GM12874 (cell line): ENCODE data around the gene HPCAL1.

Source experiments
- TF ChIP-seq, protein P1 (sequence below): IDR thresholded peaks from 2 replicates; pipeline ENCODE4 v1.5.1; 2011; ENCODE audit warnings: low read depth, mild to moderate bottlenecking, control low read depth, low read length, moderate library complexity; ENCODE audit not compliant: insufficient read depth

The HPCAL1 gene

DNA sequence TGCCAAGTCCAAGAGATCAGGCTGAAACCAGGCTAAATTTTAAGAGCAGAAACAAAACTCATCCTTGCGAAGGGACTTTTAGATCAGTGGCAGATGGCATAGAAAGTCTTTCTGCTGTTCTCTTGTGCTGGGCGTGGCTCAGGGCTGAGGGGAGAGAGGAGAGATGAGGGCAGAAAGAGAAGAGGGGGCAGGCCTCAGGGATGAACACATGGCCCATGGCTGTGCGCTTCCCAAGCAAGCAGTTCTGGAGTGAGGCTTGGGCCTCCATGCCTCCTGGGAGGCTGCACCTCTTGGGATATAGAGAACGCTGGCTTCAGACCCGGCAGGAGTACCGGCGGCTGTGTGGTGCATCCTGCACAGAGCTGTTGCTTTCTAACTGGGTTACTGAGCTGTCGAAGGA is 41.0 kb downstream of the HPCAL1 start:
- TF ChIP-seq, protein P1, sequence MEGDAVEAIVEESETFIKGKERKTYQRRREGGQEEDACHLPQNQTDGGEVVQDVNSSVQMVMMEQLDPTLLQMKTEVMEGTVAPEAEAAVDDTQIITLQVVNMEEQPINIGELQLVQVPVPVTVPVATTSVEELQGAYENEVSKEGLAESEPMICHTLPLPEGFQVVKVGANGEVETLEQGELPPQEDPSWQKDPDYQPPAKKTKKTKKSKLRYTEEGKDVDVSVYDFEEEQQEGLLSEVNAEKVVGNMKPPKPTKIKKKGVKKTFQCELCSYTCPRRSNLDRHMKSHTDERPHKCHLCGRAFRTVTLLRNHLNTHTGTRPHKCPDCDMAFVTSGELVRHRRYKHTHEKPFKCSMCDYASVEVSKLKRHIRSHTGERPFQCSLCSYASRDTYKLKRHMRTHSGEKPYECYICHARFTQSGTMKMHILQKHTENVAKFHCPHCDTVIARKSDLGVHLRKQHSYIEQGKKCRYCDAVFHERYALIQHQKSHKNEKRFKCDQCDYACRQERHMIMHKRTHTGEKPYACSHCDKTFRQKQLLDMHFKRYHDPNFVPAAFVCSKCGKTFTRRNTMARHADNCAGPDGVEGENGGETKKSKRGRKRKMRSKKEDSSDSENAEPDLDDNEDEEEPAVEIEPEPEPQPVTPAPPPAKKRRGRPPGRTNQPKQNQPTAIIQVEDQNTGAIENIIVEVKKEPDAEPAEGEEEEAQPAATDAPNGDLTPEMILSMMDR, result no peak

DNA sequence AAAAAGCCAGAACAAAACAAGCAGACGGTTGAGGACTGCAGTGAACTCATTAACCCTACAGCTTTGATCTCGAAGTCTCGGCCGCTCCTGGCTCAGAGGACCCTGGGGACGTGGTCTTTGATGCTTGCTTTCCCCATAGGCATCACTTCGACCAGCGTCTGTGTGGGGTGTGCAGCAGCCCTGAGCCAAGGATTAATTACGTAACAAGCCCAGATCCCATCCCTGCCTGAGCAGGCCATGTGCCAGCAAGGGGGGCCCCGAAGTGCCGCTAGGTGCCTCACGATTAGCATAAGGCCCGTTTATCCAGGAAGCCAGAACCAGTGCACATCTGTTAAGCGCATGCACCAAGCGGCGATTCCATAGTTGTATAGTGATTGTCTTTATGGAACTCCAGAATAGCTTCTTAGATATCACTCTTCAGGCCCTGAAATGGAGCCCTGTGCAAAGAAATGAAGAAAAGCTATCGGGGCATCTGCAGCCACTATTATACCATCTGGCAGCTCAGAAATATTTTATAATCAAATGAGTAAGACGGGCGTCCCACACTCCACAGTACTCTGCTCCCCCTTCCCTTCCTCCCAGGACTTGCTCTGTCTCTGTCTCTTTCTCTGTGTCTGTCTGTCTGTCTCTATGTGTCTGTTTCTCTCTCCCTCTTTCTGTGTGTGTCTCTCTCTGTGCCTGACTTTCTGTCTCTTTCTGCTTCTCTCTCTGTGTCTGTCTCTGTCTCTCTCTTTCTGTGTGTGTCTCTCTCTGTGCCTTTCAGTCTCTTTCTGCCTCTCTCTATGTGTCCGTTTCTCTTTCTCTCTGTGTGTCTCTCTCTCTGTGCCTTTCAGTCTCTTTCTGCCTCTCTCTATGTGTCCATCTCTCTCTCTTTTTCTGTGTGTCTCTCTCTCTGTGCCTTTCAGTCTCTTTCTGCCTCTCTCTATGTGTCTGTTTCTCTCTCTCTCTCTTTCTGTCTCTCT is 41.7 kb downstream of the HPCAL1 start:
- TF ChIP-seq, protein P1, result no peak

- TF ChIP-seq, protein P1, result no peak
Observed at GRCh38 chr2:10345126-10345525, 42.4 kb downstream of the HPCAL1 start.

DNA sequence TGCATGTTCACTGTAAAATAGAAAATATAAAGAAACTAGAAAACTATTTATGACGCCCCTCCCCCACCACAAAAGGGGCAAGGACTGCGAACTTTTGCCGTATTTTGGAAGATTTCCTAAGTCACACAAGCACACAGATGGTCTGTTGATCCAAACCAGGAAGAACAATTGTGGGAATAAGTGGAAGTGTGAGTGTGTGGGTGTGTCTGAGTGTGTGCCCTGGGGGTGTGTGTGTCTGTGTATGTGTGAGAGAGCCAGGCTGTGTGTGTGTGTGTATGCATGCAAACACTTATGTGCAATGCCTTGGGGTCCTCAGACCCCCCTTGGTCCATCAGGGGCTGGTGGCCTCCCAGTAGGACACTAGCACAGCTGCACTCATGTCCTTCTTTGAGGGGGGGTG is 43.1 kb downstream of the HPCAL1 start:
- TF ChIP-seq, protein P1, result no peak

DNA sequence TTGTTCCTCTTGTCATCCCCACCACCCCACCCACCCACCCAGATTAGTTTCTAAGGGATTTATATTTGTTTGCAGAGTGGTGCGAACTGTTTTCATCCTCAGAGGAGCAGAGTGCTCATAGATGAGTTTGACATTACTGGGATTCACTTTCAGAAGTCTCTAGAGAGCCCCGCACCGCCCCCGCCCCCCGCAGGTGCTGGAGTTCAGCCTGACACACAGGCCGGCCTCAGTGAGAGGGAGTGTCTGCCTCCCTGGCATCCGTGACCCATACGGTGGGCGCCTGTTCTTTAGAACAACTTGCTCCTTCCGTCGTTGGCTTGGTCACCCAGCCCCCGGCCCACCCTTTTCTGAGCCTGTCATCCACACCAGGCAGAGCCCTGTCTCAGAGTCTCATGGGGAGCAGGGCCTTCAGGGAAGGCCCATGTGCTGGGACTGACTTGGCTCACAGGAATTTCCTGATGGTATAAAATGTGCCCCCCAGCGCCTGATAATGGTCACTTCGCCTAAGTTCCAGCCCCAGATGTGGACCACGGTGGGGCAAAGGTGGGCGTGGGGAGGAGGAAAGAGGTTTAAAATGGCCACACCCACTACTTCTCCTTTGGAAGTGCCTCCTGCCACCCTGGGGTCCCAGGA is 44.3 kb downstream of the HPCAL1 start:
- TF ChIP-seq, protein P1, result no peak

GRCh38 chr2:10347562-10347948 is 44.9 kb downstream of the HPCAL1 start:
- TF ChIP-seq, protein P1, result no peak

- TF ChIP-seq, protein P1, result no peak
Observed at GRCh38 chr2:10348891-10349290, 46.2 kb downstream of the HPCAL1 start.
